C4-2B (cell line): Measurements from ENCODE around the gene OSBPL3.

Source experiments
- H3K27ac ChIP-seq: fragments of 450-650 bp; 2 replicates; pipeline ENCODE4 v1.5.1; 2017
- ZFX ChIP-seq: fragments of 450-650 bp; IDR thresholded peaks from 2 replicates; pipeline ENCODE4 v1.6.1; 2017
- TF ChIP-seq, protein P1 (sequence below): fragments of 450-650 bp; conservative IDR thresholded peaks from 2 replicates; pipeline ENCODE4 v1.5.1; 2017; ENCODE audit warnings: mild to moderate bottlenecking

OSBPL3 gene

DNA sequence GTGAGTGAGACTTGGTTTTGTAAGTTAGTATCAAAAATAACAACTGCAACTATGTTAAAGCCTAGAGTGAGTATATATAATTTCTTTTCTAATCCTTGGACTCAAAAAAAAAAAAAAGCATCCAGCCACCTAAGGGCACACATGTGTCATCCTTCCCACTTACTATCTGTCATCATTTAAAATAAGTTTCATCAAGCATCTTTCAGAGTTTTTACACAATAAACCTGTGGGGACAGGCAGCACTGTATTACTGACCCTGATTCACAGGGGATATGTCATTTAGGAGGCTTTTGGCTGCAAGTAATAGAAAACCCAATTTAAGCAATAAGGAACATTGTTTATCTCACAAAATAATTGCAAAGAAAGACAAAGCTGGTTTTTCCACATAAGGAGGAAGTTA, 32.3 kb upstream of the OSBPL3 start:
- no peak for TF ChIP-seq ZFX
- TF ChIP-seq, protein P1, sequence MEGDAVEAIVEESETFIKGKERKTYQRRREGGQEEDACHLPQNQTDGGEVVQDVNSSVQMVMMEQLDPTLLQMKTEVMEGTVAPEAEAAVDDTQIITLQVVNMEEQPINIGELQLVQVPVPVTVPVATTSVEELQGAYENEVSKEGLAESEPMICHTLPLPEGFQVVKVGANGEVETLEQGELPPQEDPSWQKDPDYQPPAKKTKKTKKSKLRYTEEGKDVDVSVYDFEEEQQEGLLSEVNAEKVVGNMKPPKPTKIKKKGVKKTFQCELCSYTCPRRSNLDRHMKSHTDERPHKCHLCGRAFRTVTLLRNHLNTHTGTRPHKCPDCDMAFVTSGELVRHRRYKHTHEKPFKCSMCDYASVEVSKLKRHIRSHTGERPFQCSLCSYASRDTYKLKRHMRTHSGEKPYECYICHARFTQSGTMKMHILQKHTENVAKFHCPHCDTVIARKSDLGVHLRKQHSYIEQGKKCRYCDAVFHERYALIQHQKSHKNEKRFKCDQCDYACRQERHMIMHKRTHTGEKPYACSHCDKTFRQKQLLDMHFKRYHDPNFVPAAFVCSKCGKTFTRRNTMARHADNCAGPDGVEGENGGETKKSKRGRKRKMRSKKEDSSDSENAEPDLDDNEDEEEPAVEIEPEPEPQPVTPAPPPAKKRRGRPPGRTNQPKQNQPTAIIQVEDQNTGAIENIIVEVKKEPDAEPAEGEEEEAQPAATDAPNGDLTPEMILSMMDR = no peak

DNA sequence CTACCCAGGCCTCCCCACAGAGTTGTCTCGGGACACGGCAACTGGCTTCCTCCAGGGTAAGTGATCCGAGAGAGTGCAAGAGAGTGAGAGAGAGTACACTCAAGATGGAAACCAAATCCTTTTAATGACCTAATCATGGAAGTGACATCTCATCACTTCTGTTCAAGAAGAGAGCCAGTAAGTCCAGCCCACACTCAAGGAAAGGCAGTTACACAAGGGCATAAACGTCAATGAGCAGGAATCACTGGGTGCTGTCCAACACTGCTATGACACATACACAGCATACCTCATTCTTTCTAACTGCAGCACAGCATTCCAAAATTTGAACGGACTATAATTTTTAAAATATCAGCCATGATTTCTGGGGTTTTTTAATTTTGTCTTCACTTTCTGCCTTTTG, 29.3 kb upstream of the OSBPL3 start:
- no peak overlapping the region for H3K27ac ChIP-seq
- TF ChIP-seq, protein P1 = no peak
- no peak for TF ChIP-seq ZFX

More for the DNA sequence above, 32.3 kb upstream of the OSBPL3 start:
- no peak overlapping the region for H3K27ac ChIP-seq

DNA sequence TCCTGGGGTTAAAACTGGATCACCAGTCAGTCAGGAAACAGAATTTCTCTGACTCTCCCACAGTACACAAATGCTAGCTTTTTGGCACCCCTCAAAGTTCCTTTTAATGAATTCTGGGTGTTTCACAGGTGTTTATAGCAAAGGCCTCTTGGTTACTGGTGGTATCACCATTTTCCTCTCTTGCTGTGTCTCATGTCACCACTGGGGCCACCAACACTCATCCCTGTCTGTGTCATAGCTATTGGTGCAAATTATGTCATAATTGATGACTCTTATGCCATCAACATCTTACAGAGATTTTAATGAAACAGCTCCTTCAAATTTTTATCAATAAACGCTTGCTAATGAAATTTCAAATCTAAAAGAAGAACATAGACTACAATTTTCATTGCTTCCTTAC, 27.7 kb upstream of the OSBPL3 start:
- H3K27ac ChIP-seq = no peak overlapping the region
- TF ChIP-seq, protein P1 = no peak; the same call in 1 of the 2 replicates
- TF ChIP-seq ZFX = no peak

DNA sequence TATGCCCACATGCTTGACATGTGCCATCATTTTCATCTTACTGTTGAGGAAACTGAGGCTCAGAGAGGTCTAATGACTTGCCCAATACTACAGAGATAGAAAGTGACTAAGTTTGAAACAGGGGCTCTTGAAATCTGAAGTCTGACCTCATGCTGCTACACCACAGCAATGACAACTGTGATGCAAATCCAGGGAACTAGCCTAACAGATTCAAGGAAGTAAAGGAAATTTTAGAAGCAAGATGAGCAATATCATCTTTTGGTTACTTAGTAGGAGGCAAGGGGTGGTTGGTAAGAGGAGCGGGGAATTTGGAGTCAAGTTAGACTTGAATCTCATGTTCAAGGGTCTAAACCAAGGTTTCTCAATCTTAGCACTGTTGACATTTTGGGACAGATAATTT, 26.3 kb upstream of the OSBPL3 start:
- TF ChIP-seq, protein P1 = no peak
- no peak for TF ChIP-seq ZFX
- H3K27ac ChIP-seq = no peak overlapping the region

DNA sequence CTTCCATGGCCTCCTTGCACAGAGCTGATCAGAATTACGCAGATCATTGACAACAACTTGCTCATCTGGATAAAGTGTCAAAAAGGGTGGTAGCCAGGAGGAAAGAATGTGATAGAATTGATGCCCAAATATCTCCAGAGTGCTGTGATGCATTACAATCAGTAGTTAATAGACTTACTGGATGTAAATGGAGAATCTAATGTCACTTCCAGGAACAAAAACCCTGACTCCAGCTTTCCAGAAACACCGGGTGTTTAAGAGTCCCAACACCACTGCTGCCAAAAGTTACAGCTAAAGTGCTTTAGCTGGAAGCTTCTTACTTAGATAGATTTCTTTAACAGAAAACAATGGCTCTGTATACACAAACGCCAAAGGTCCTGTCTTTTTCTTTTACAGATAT, 25.7 kb upstream of the OSBPL3 start:
- H3K27ac ChIP-seq = no peak overlapping the region
- TF ChIP-seq, protein P1 = no peak
- TF ChIP-seq ZFX = no peak

DNA sequence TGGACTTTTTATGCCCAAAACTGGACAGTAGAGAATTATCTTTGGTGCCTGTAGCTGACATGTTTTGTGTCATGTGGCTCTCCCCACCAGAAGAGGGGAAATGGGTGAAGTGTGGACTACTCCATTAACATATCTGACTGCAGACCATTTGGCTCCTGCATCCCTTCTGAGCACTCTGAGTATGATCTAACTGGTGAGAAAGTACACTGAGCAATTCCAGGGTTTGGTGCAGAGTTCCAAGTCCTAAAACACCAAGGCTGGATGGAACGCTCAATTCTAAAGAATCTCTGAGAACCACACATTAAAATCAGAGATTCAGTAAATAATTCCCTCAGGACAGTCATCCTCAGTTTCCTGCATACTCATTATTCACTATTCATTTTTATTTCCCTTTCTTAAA, 22.8 kb upstream of the OSBPL3 start:
- no peak overlapping the region for H3K27ac ChIP-seq
- TF ChIP-seq, protein P1 = no peak
- TF ChIP-seq ZFX = no peak

DNA sequence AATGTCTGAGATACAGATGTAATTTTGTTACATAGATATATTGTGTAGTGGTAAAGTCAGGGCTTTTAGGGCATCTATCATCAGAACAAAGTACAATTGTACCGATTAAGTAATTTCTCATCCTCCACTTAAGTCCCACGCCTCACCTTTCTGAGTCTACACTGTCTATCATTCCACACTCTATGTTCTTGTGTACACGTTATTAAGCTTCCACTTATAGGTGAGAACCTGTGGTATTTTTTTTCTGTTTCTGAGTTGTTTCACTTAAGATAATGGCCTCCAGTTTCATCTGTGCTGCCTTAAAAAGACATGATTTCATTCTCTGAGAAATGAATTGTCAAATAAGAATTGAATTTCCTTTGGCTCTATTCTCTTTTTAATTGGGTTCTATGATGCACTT, 15.5 kb upstream of the OSBPL3 start:
- TF ChIP-seq, protein P1 = no peak
- no peak for TF ChIP-seq ZFX
- no peak overlapping the region for H3K27ac ChIP-seq
